Aorta (tissue), 5 donors: ENCODE data around the gene DDX5. TPM values are rescaled to one million over a fixed set of nuclear protein-coding genes. Genes with fewer than 3 reads are reported as not detected.

ENCODE experiments used
- ATAC-seq: fragments of 200-7000 bp; cut with Tn5 transposase; one replicate; pipeline ENCODE4 v1.9.1; 2022; ENCODE audit warnings: moderate library complexity; ENCODE audit not compliant: low FRiP score
- DNase-seq, 2 donors: peaks; one replicate each; pipeline ENCODE4 v3.0.0-alpha.2; 2020
- H3K27ac ChIP-seq, 2 donors: one replicate each; pipeline ENCODE4 v1.5.1; 2013; ENCODE audit warnings: low read length in 2 of 2, mild to moderate bottlenecking in 2 of 2, moderate library complexity in 2 of 2, control low read depth in 1 of 2, inconsistent platforms in 1 of 2, low read depth in 1 of 2
- H3K27me3 ChIP-seq, 2 donors: one replicate each; pipeline ENCODE4 v1.6.1; 2013; ENCODE audit warnings: control low read depth in 1 of 2, low read length in 1 of 2, mild to moderate bottlenecking in 1 of 2, moderate library complexity in 1 of 2; ENCODE audit not compliant: insufficient read depth in 2 of 2, control insufficient read depth in 1 of 2
- H3K36me3 ChIP-seq, 2 donors: one replicate each; pipeline ENCODE4 v1.6.1; 2013; ENCODE audit warnings: control low read depth in 1 of 2, low read length in 1 of 2, mild to moderate bottlenecking in 1 of 2; ENCODE audit not compliant: insufficient read depth in 2 of 2, control insufficient read depth in 1 of 2
- H3K4me1 ChIP-seq, 2 donors: one replicate each; pipeline ENCODE4 v1.6.1; 2013; ENCODE audit warnings: low read length in 2 of 2, control low read depth in 1 of 2, mild to moderate bottlenecking in 1 of 2, moderate library complexity in 1 of 2; ENCODE audit not compliant: insufficient read depth in 2 of 2, control insufficient read depth in 1 of 2
- H3K4me3 ChIP-seq, 2 donors: one replicate each; pipeline ENCODE4 v1.5.1; 2013; ENCODE audit warnings: low read length in 2 of 2, control low read depth in 1 of 2, mild to moderate bottlenecking in 1 of 2
- H3K9me3 ChIP-seq: one replicate; pipeline ENCODE4 v1.6.1; 2013; ENCODE audit warnings: mild to moderate bottlenecking, low read length; ENCODE audit not compliant: control insufficient read depth
- WGBS, 2 donors: extraction: QIAGEN DNeasy Blood & Tissue Kit; methylation state at CpG; one replicate each; pipeline ENCODE4 v1.1.7; 2013; 5-methylcytosine and 5-hydroxymethylcytosine counted together
- intact Hi-C, 2 donors: fragments of 100-400 bp; cut with DNase I; formaldehyde crosslinking; loops; one replicate each; pipeline versions ENCODE4 v1.14.2 to v1.15.0; 2022
- polyA plus RNA-seq, 2 donors: library from polyadenylated mRNA; stranded (reverse); fragments of 200-250 nt; gene quantifications; one replicate each; pipeline ENCODE4 v1.2.3, GENCODE V29; 2013
- total RNA-seq, 2 donors: library from RNA; stranded (reverse); fragmentation: NEBNext Ultra II Directional; extraction: Animal tissue kit (Norgen Biotek cat#: 25700); gene quantifications; one replicate each; pipeline ENCODE4 v1.2.1, GENCODE V29; 2021
- donor health status: healthy with polysubstance abuse.
- donor health status: Bipolar disorder and iron deficiency.
- donor health status: DM: no; HTN: no; CAD: no.
- donor health status: DM: no; HTN: no; CAD: no.
- donor health status: DM: yes; HTN: yes; CAD: no.

DDX5 gene
- total and polyA plus RNA-seq, 4 donors, result 213 to 952 (median 918) TPM

GRCh38 chr17:64538508-64539130 is 32.5 kb upstream of the DDX5 start:
- intact Hi-C loops, result no loop called here
- peaks cover 4 to 21% of the 10 kb centered on the region in 2 donors for H3K36me3 ChIP-seq

GRCh38 chr17:64537488-64537887 is 31.4 kb upstream of the DDX5 start:
- ATAC-seq, result no peak
- intact Hi-C loops, result no loop called here
- Histone ChIP-seq H3K36me3 (peaks cover 4 to 21% of the 10 kb centered on the region in 2 donors), H3K4me3 (no peak overlapping the region), H3K27ac (no peak overlapping the region), H3K27me3 (no peaks in the 10 kb centered on the region), H3K9me3 (no peaks in the 10 kb centered on the region), H3K4me1 (no peaks in the 10 kb centered on the region)
- DNase-seq, result no peak
- WGBS, 2 donors, result 83 to 87% methylated on average over 5 of the region's 5 CpGs

More at GRCh38 chr17:64538508-64539130, 32.5 kb upstream of the DDX5 start:
- no peaks in the 10 kb centered on the region for H3K9me3 ChIP-seq
- no peaks in the 10 kb centered on the region for H3K27me3 ChIP-seq
- no peaks in the 10 kb centered on the region for H3K4me1 ChIP-seq
- DNase-seq (no peak), ATAC-seq (no peak)
- no peak overlapping the region for H3K27ac ChIP-seq
- 88 to 89% methylated on average over 7 of the region's 7 CpGs for WGBS, 2 donors
- H3K4me3 ChIP-seq, result no peak overlapping the region

- intact Hi-C loops, result no loop called here
- WGBS, 2 donors, result 74 to 79% methylated on average over 2 of the region's 2 CpGs
- ATAC-seq, result no peak
- no peaks in the 10 kb centered on the region for H3K4me1 ChIP-seq
- H3K4me3 ChIP-seq, result no peak overlapping the region
- peaks cover 8 to 23% of the 10 kb centered on the region in 2 donors for H3K36me3 ChIP-seq
- H3K9me3 ChIP-seq, result no peaks in the 10 kb centered on the region
- no peak overlapping the region for H3K27ac ChIP-seq
- DNase-seq, result no peak
- H3K27me3 ChIP-seq, result no peaks in the 10 kb centered on the region
Measured at GRCh38 chr17:64536913-64537312, 30.8 kb upstream of the DDX5 start.

- WGBS, 2 donors, result 72 to 79% methylated on average over 6 of the region's 6 CpGs
- H3K27me3 ChIP-seq, result no peaks in the 10 kb centered on the region
- H3K27ac ChIP-seq, result no peak overlapping the region
- no peak for ATAC-seq
- H3K4me1 ChIP-seq, result no peaks in the 10 kb centered on the region
- intact Hi-C loops, result no loop called here
- no peak overlapping the region for H3K4me3 ChIP-seq
- H3K36me3 ChIP-seq, result peaks cover 13 to 25% of the 10 kb centered on the region in 2 donors
- DNase-seq, result no peak
- H3K9me3 ChIP-seq, result no peaks in the 10 kb centered on the region
Measured at GRCh38 chr17:64535357-64535756, 29.3 kb upstream of the DDX5 start.

DNA sequence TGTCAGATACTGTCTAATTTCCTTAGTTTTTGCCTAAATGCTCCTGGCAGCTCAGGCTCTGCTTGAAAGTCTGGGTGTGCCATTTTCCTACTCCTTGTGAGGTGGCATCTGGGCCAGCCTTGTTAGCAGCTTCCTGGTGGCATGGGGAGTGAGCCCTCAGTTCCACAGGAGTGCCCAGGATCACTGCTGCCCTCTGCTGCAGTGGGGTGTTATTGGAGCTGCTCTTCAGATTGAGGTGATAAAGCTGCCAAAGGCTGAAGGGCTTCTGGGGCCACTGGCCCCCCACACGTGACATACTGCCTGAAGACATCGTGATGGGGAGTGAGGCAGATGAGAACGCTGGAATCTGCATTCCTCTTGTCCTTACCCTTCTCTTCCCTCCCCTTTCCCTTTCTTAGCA is 28.1 kb upstream of the DDX5 start:
- peaks cover 13 to 24% of the 10 kb centered on the region in 2 donors for H3K36me3 ChIP-seq
- no peak for ATAC-seq
- peak overlapping the region in 1 of 2 donors; percentile 29 for H3K27ac ChIP-seq
- no peaks in the 10 kb centered on the region for H3K4me1 ChIP-seq
- intact Hi-C loops, result no loop called here
- DNase-seq, result no peak
- H3K27me3 ChIP-seq, result no peaks in the 10 kb centered on the region
- H3K9me3 ChIP-seq, result no peaks in the 10 kb centered on the region
- 73 to 75% methylated on average over 3 of the region's 3 CpGs for WGBS, 2 donors
- H3K4me3 ChIP-seq, result no peak overlapping the region

DNA sequence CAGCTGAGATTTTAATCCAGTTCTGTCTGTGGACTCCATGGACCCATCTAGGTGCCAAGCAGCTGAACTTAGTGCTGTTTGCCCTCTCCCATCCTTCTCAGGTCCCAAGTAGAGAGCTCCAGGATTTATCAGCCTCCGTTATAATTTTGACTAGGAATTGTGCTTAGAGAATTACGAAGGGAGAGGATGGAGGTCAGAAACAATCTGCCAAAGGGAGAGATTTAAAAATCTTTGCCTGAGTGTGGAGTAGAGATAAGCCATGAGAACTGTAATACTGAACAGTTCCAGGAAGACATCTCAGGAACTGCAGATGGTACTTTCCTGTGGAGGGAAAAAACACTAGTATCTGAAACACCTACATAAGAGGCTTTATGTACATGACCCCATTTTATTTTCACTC is 27.7 kb upstream of the DDX5 start:
- DNase-seq, result no peak
- Histone ChIP-seq H3K27ac (no peak overlapping the region), H3K27me3 (no peaks in the 10 kb centered on the region), H3K36me3 (peaks cover 13 to 23% of the 10 kb centered on the region in 2 donors), H3K9me3 (no peaks in the 10 kb centered on the region), H3K4me1 (no peaks in the 10 kb centered on the region), H3K4me3 (no peak overlapping the region)
- intact Hi-C loops, result no loop called here
- 77 to 82% methylated on average over 2 of the region's 2 CpGs for WGBS, 2 donors
- no peak for ATAC-seq

DNA sequence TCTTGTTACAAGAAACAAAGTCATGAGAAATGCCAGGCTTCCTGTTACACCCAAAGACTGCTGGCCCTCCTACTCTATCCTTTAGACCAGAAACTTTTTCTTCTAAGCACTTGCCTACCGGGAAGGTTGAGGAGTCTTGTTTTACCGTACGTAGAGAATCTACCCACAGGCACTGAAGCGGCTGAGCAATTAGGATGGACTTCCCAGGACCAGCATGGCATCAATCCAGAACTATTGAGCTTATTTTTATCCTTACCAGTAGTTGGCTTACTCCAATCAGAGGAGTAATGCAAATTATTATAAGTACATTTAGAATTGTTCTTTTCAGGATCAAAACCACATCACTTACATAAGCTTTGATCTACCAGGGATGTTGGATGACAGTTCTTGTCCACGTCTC is 26.3 kb upstream of the DDX5 start:
- ATAC-seq (no peak), DNase-seq (no peak)
- Histone ChIP-seq H3K4me1 (no peaks in the 10 kb centered on the region), H3K27me3 (no peaks in the 10 kb centered on the region), H3K36me3 (peaks cover 13 to 19% of the 10 kb centered on the region in 2 donors), H3K4me3 (no peak overlapping the region), H3K27ac (peak overlapping the region in 1 of 2 donors; percentile 48), H3K9me3 (no peaks in the 10 kb centered on the region)
- intact Hi-C loops, result no loop called here
- WGBS, 2 donors, result 76 to 80% methylated on average over 5 of the region's 5 CpGs

DNA sequence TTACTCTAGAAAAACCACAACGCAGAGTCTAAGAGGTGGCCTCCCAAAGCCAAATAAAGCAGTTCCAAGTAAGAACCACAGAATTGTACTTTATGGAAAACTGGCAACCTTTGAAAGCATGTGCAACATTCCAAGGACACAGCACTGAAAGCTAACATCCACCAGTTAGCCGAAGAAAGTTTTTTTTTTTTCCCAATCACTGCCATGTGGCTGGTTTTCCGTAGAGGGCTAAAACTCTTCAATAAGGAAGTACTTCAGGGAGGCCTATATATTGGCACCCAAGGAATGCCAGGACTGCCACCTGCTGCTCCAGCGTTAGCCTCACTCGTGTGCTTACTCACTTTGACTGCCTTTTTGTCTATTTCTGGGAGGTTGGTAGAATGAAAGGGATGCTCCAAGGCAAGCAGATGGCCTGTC is 25.9 kb upstream of the DDX5 start:
- ATAC-seq, result no peak

GRCh38 chr17:64529221-64529620 is 23.1 kb upstream of the DDX5 start:
- H3K36me3 ChIP-seq, result peaks cover 13% of the 10 kb centered on the region in 2 donors
- WGBS, 2 donors, result 54 to 61% methylated on average over 5 of the region's 5 CpGs
- intact Hi-C loops, result no loop called here
- ATAC-seq, result no peak
- no peak overlapping the region for H3K4me3 ChIP-seq
- no peak overlapping the region for H3K27ac ChIP-seq
- H3K4me1 ChIP-seq, result no peaks in the 10 kb centered on the region
- no peaks in the 10 kb centered on the region for H3K9me3 ChIP-seq
- no peaks in the 10 kb centered on the region for H3K27me3 ChIP-seq
- DNase-seq, result no peak

More for the DNA sequence above, 25.9 kb upstream of the DDX5 start:
- peaks cover 13 to 18% of the 10 kb centered on the region in 2 donors for H3K36me3 ChIP-seq
- H3K9me3 ChIP-seq, result no peaks in the 10 kb centered on the region
- no peak for DNase-seq
- intact Hi-C loops, result no loop called here
- H3K4me1 ChIP-seq, result no peaks in the 10 kb centered on the region
- no peaks in the 10 kb centered on the region for H3K27me3 ChIP-seq
- H3K4me3 ChIP-seq, result no peak overlapping the region
- H3K27ac ChIP-seq, result peak overlapping the region in 1 of 2 donors; percentile 48
- WGBS, 2 donors, result 31 to 39% methylated on average over 5 of the region's 5 CpGs
